HEK293 (cell line): ENCODE measurements around the gene EIF1AD.

Experiments used
- CTCF ChIA-PET: fragments of 350-600 bp; formaldehyde crosslinking; extraction: SDS; loops from one replicate; lab custom pipeline; 2021; ENCODE audit warnings: antibody characterized with exemption; lab: Yijun Ruan, JAX
- POLR2A ChIA-PET: fragments of 300-600 bp; formaldehyde crosslinking; extraction: SDS; loops from one replicate; lab custom pipeline; 2020; ENCODE audit warnings: antibody characterized with exemption, inconsistent platforms; lab: Yijun Ruan, JAX
- H3K27ac ChIP-seq: fragments of 200-500 bp; sonication (Bioruptor generic); 2 replicates; pipeline ENCODE4 v1.5.1; 2014; ENCODE audit warnings: low read depth, low read length, control low read depth, inconsistent platforms; ENCODE audit errors: extremely low read depth
- H3K36me3 ChIP-seq, 2 experiments: fragments of 200-500 bp in 1 of 2; sonication (Bioruptor generic) in 1 of 2; 1 replicate in 1 of 2; 2 replicates in 1 of 2; pipeline ENCODE4 v1.5.1; 2014 to 2017; ENCODE audit warnings: inconsistent platforms in 2 of 2, low read length in 2 of 2; ENCODE audit not compliant: control insufficient read depth in 2 of 2, insufficient read depth in 1 of 2
- H3K4me1 ChIP-seq: fragments of 200-500 bp; sonication (Bioruptor generic); 2 replicates; pipeline ENCODE4 v1.5.1; 2014; ENCODE audit warnings: mild to moderate bottlenecking, low read length, inconsistent platforms; ENCODE audit not compliant: control insufficient read depth, insufficient read depth
- H3K4me3 ChIP-seq: 2 replicates; pipeline ENCODE4 v1.5.1; 2011; ENCODE audit warnings: low read depth, mild to moderate bottlenecking, control low read depth, low read length, moderate library complexity
- H3K9me3 ChIP-seq: fragments of 200-500 bp; sonication (Bioruptor generic); 2 replicates; pipeline ENCODE4 v1.5.1; 2014; ENCODE audit warnings: low read depth, low read length, inconsistent platforms; ENCODE audit not compliant: control insufficient read depth, insufficient read depth
- GLIS2 ChIP-seq: fragments of 450-650 bp; formaldehyde crosslinking; IDR thresholded peaks from 2 replicates; pipeline ENCODE4 v1.5.1; 2016; ENCODE audit warnings: missing biosample characterization, missing genetic modification characterization
- IKZF3 ChIP-seq: fragments of 450-650 bp; IDR thresholded peaks from 2 replicates; pipeline ENCODE4 v1.5.0; 2018; ENCODE audit warnings: missing biosample characterization, mild to moderate bottlenecking, missing genetic modification characterization, moderate library complexity
- KLF17 ChIP-seq: fragments of 450-650 bp; formaldehyde crosslinking; IDR thresholded peaks from 2 replicates; pipeline ENCODE4 v1.5.1; 2016; ENCODE audit warnings: missing biosample characterization, missing genetic modification characterization
- OVOL3 ChIP-seq: fragments of 450-650 bp; formaldehyde crosslinking; IDR thresholded peaks from 2 replicates; pipeline ENCODE4 v1.5.1; 2016; ENCODE audit warnings: missing biosample characterization, missing genetic modification characterization
- PBX3 ChIP-seq: sonication (generic); formaldehyde crosslinking; IDR thresholded peaks from 2 replicates; pipeline ENCODE4 v1.8.1; 2022; ENCODE audit warnings: mild to moderate bottlenecking, moderate library complexity, missing genetic modification reagents
- PRDM6 ChIP-seq: fragments of 450-650 bp; formaldehyde crosslinking; IDR thresholded peaks from 2 replicates; pipeline ENCODE4 v1.5.1; 2017; ENCODE audit warnings: missing biosample characterization, missing genetic modification characterization
- SCRT2 ChIP-seq: fragments of 450-650 bp; formaldehyde crosslinking; IDR thresholded peaks from 2 replicates; pipeline ENCODE4 v1.5.1; 2016; ENCODE audit warnings: missing biosample characterization, missing genetic modification characterization
- SETDB1 ChIP-seq: IDR thresholded peaks from one replicate; pipeline ENCODE4 v1.6.1; 2017; ENCODE audit warnings: mild to moderate bottlenecking, low read length, moderate library complexity, mixed read lengths; ENCODE audit not compliant: insufficient read length
- ZNF10 ChIP-seq: fragments of 450-650 bp; formaldehyde crosslinking; IDR thresholded peaks from 2 replicates; pipeline ENCODE4 v1.5.1; 2017; ENCODE audit warnings: missing biosample characterization, missing genetic modification characterization
- ZNF16 ChIP-seq: fragments of 450-650 bp; formaldehyde crosslinking; IDR thresholded peaks from 2 replicates; pipeline ENCODE4 v1.5.1; 2016; ENCODE audit warnings: low read depth, missing biosample characterization, missing genetic modification characterization
- ZNF184 ChIP-seq: fragments of 450-650 bp; IDR thresholded peaks from 2 replicates; pipeline ENCODE4 v1.5.1; 2018; ENCODE audit warnings: missing biosample characterization, mild to moderate bottlenecking, missing genetic modification characterization
- ZNF23 ChIP-seq: fragments of 450-650 bp; formaldehyde crosslinking; IDR thresholded peaks from 2 replicates; pipeline ENCODE4 v1.5.1; 2016; ENCODE audit warnings: missing biosample characterization, missing genetic modification characterization, borderline replicate concordance
- ZNF239 ChIP-seq: fragments of 450-650 bp; formaldehyde crosslinking; IDR thresholded peaks from 2 replicates; pipeline ENCODE4 v1.5.1; 2016; ENCODE audit warnings: missing biosample characterization, missing genetic modification characterization
- ZNF24 ChIP-seq: fragments of 450-650 bp; formaldehyde crosslinking; IDR thresholded peaks from 2 replicates; pipeline ENCODE4 v1.5.1; 2016; ENCODE audit warnings: missing biosample characterization, missing genetic modification characterization
- ZNF280D ChIP-seq: fragments of 450-650 bp; formaldehyde crosslinking; IDR thresholded peaks from 2 replicates; pipeline ENCODE4 v1.5.1; 2016; ENCODE audit warnings: missing biosample characterization, missing genetic modification characterization
- ZNF394 ChIP-seq: fragments of 450-650 bp; formaldehyde crosslinking; IDR thresholded peaks from 2 replicates; pipeline ENCODE4 v1.5.1; 2016; ENCODE audit warnings: missing biosample characterization, missing genetic modification characterization, mild to moderate bottlenecking, moderate library complexity, borderline replicate concordance
- ZNF416 ChIP-seq: fragments of 450-650 bp; formaldehyde crosslinking; IDR thresholded peaks from 2 replicates; pipeline ENCODE4 v1.5.1; 2016; ENCODE audit warnings: missing biosample characterization, missing genetic modification characterization
- ZNF426 ChIP-seq: fragments of 450-650 bp; formaldehyde crosslinking; IDR thresholded peaks from 2 replicates; pipeline ENCODE4 v1.5.1; 2017; ENCODE audit warnings: missing biosample characterization, missing genetic modification characterization, mild to moderate bottlenecking, inconsistent platforms, moderate library complexity
- ZNF48 ChIP-seq: fragments of 450-650 bp; formaldehyde crosslinking; IDR thresholded peaks from 2 replicates; pipeline ENCODE4 v1.5.1; 2016; ENCODE audit warnings: missing biosample characterization, missing genetic modification characterization
- ZNF521 ChIP-seq: fragments of 450-650 bp; formaldehyde crosslinking; IDR thresholded peaks from 2 replicates; pipeline ENCODE4 v1.5.1; 2017; ENCODE audit warnings: missing biosample characterization, mild to moderate bottlenecking, missing genetic modification characterization
- ZNF610 ChIP-seq: fragments of 450-650 bp; formaldehyde crosslinking; IDR thresholded peaks from 2 replicates; pipeline ENCODE4 v1.5.1; 2016; ENCODE audit warnings: missing biosample characterization, missing genetic modification characterization, borderline replicate concordance
- ZNF623 ChIP-seq: fragments of 450-650 bp; formaldehyde crosslinking; IDR thresholded peaks from 2 replicates; pipeline ENCODE4 v1.5.1; 2016; ENCODE audit warnings: missing biosample characterization, missing genetic modification characterization
- ZNF626 ChIP-seq: fragments of 450-650 bp; sonication (Bioruptor Pico); formaldehyde crosslinking; IDR thresholded peaks from 2 replicates; pipeline ENCODE4 v1.5.1; 2018; ENCODE audit warnings: missing biosample characterization, missing genetic modification characterization, inconsistent platforms
- ZNF660 ChIP-seq: fragments of 450-650 bp; IDR thresholded peaks from 2 replicates; pipeline ENCODE4 v1.5.1; 2018; ENCODE audit warnings: missing biosample characterization, mild to moderate bottlenecking, missing genetic modification characterization
- ZNF76 ChIP-seq: fragments of 450-650 bp; formaldehyde crosslinking; IDR thresholded peaks from 2 replicates; pipeline ENCODE4; 2016; ENCODE audit warnings: low read depth, missing biosample characterization, missing genetic modification characterization, borderline replicate concordance
- ZNF776 ChIP-seq: fragments of 450-650 bp; formaldehyde crosslinking; IDR thresholded peaks from 2 replicates; pipeline ENCODE4 v1.5.0; 2017; ENCODE audit warnings: missing biosample characterization, missing genetic modification characterization, borderline replicate concordance
- ZSCAN30 ChIP-seq: fragments of 450-650 bp; IDR thresholded peaks from 2 replicates; pipeline ENCODE4 v1.5.1; 2018; ENCODE audit warnings: missing biosample characterization, mild to moderate bottlenecking, missing genetic modification characterization, moderate library complexity

The EIF1AD gene

GRCh38 chr11:65947603-65948125 is 54.3 kb downstream of the EIF1AD start:
- CTCF ChIA-PET = interaction anchor here (0.7 to 1.4 kb wide), 2 partner anchors 88 to 96 kb away, joined by 3 read pairs; partner anchors contain the start of gene MUS81
- Histone ChIP-seq H3K27ac (no peak overlapping the region), H3K9me3 (no peaks in the 10 kb centered on the region), H3K36me3 (no peaks in the 10 kb centered on the region), H3K4me3 (no peak overlapping the region), H3K4me1 (no peaks in the 10 kb centered on the region)
- TF ChIP-seq ZNF23 (tag by site-specific recombination) (no peak), ZNF610 (tag by site-specific recombination) (no peak), ZNF16 (tag by site-specific recombination) (no peak), ZNF660 (no peak)
- POLR2A ChIA-PET = interaction anchor here (1.3 kb wide), 1 partner anchor 59 kb away, joined by 5 read pairs; the partner anchor contains the start of gene FIBP

GRCh38 chr11:65947133-65947532 is 54.8 kb downstream of the EIF1AD start:
- Histone ChIP-seq H3K4me3 (no peak overlapping the region), H3K27ac (no peak overlapping the region), H3K36me3 (no peaks in the 10 kb centered on the region), H3K9me3 (no peaks in the 10 kb centered on the region), H3K4me1 (no peaks in the 10 kb centered on the region)
- TF ChIP-seq ZSCAN30 (tag by site-specific recombination) (no peak), ZNF426 (tag by site-specific recombination) (no peak), ZNF239 (no peak), ZNF776 (tag by site-specific recombination) (no peak), ZNF48 (tag by site-specific recombination) (no peak), SETDB1 (no peak), PBX3 (no peak), ZNF626 (tag by site-specific recombination) (no peak), ZNF76 (no peak), ZNF623 (no peak), ZNF184 (tag by site-specific recombination) (no peak), ZNF280D (no peak)
- ChIA-PET CTCF (interaction anchor here (0.7 to 1.4 kb wide), 2 partner anchors 87 to 96 kb away, joined by 3 read pairs; partner anchors contain the start of gene MUS81), POLR2A (interaction anchor here (0.6 kb wide), 1 partner anchor 62 kb away, joined by 4 read pairs; no protein-coding TSS in a partner anchor)

GRCh38 chr11:65946655-65947054 is 55.3 kb downstream of the EIF1AD start:
- no peaks in the 10 kb centered on the region for H3K9me3 ChIP-seq
- no peaks in the 10 kb centered on the region for H3K4me1 ChIP-seq
- ChIA-PET POLR2A (interaction anchor here (0.6 kb wide), 1 partner anchor 62 kb away, joined by 4 read pairs; no protein-coding TSS in a partner anchor), CTCF (interaction anchor here (0.7 to 1.4 kb wide), 2 partner anchors 12 to 87 kb away, joined by 3 to 4 read pairs; partner anchors contain the start of gene MUS81)
- no peak overlapping the region for H3K4me3 ChIP-seq
- no peak overlapping the region for H3K27ac ChIP-seq
- H3K36me3 ChIP-seq = no peaks in the 10 kb centered on the region
- TF ChIP-seq ZNF416 = no peak
- TF ChIP-seq OVOL3 (tag by site-specific recombination) = no peak
- no peak for TF ChIP-seq SCRT2 (tag by site-specific recombination)
- no peak for TF ChIP-seq IKZF3 (tag by site-specific recombination)
- TF ChIP-seq PRDM6 (tag by site-specific recombination) = no peak
- no peak for TF ChIP-seq ZNF394 (tag by site-specific recombination)
- no peak for TF ChIP-seq GLIS2 (tag by site-specific recombination)
- no peak for TF ChIP-seq ZNF24 (tag by site-specific recombination)
- TF ChIP-seq ZNF10 (tag by site-specific recombination) = no peak
- TF ChIP-seq ZNF521 = no peak
- no peak for TF ChIP-seq KLF17 (tag by site-specific recombination)
